ENCODE measurements around the gene ADORA1.

ADORA1 gene

GRCh38 chr1:203168256-203168786, 40.8 kb downstream of the ADORA1 start:
- DNase-seq (ENCODE audit: extremely low read depth, low read depth): no peak
- H3K4me3 ChIP-seq (replicated peaks; ENCODE audit: low read depth, low read length): no peak overlapping the region
- TF ChIP-seq CTCF (IDR thresholded peaks at IDR 0.05; ENCODE audit: low read depth, low read length, missing control alignments): no peak

GRCh38 chr1:203168991-203169390, 41.5 kb downstream of the ADORA1 start:
- DNase-seq (ENCODE audit: extremely low read depth, low read depth): no peak
- H3K4me3 ChIP-seq (replicated peaks; ENCODE audit: low read depth, low read length): no peak overlapping the region
- TF ChIP-seq CTCF (IDR thresholded peaks at IDR 0.05; ENCODE audit: low read depth, low read length, missing control alignments): no peak

DNA sequence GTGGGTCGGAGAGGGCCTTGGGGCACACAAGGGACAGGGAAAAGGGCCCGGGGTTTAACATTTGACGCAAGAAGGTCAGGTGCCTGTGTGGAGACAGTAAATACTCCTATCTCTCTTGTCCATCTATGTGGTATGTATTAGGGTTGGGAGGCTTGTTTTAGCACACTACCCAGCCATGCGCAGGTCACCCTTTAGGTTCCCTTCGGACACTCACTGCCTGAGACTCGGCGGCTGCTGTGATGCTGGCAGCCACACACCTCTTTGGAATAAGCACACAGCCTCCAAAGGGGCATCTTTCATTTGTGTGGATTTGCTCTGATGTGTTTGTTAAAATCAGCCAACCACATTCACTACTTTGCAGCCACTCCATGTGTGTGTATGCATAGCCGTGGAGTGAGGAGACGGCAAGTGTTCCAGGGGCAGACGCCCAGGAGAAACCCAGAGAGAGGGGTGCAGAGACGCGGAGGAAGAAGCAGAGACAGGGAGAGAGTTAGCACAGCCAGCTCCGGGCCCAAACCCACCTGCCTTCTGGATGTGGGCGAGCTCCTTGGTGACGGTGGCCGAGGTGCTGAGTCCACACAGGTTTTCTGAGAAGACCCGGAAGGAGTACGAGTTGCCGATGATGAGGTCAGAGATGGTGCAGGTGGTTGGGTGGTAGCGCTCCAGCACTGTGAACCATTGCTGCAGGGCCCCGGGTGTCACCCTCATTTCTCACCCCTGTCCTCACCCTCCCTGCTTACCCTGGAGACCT, 42.4 kb downstream of the ADORA1 start:
- no peak overlapping the region for H3K4me3 ChIP-seq (replicated peaks; ENCODE audit: low read depth, low read length)
- DNase-seq (ENCODE audit: extremely low read depth, low read depth): no peak
- TF ChIP-seq CTCF (IDR thresholded peaks at IDR 0.05; ENCODE audit: low read depth, low read length, missing control alignments): no peak

GRCh38 chr1:203170625-203171330, 43.3 kb downstream of the ADORA1 start:
- DNase-seq (ENCODE audit: extremely low read depth, low read depth): no peak
- no peak overlapping the region for H3K4me3 ChIP-seq (replicated peaks; ENCODE audit: low read depth, low read length)
- no peak for TF ChIP-seq CTCF (IDR thresholded peaks at IDR 0.05; ENCODE audit: low read depth, low read length, missing control alignments)

DNA sequence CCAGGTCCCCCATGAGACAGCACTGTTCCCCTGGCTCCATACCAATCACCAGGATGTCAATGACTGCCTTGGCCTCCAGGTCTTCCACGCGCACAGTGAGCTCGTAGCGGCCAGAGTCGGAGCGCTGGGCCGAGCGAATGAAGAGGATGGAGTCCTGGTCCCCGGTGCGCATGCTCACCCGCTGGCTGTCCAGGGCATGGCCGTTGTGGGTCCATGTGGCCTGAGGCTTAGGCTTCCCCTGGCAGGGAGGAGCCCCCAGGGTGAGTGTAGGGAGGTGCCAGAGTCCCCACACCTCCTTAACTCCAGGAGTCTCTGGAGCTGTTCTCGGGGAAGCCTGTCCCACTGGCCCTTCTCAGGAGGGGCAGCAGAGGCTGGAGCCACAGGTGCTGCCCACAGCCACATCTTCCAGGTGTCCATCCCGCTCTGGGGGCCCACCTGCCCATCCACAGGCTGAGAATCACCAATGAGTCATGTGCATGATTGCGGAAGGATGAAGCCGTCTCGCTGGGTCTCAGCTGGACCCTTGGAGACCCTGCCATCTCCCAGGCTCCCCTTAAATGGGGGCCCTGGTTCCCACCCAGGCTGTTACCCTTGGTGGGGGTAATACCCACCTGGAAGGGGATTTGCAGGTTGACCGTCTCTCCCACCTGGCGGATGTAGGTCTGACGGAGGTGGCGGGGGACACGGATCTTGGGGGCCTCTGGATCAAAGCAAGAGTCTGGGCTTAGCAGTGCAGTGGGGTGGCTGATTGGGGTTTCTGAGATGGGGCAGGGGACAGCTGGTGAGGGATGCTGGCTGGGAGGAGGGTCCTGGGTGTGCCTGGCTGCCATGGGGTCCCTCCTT, 44.0 kb downstream of the ADORA1 start:
- no peak overlapping the region for H3K4me3 ChIP-seq (replicated peaks; ENCODE audit: low read depth, low read length)

More for the DNA sequence above, 44.0 kb downstream of the ADORA1 start:
- no peak for DNase-seq (ENCODE audit: extremely low read depth, low read depth)
- no peak for TF ChIP-seq CTCF (IDR thresholded peaks at IDR 0.05; ENCODE audit: low read depth, low read length, missing control alignments)

Data from HFF-Myc (cell line).